ENCODE data around the gene MCCD1.

The MCCD1 gene

GRCh38 chr6:31544676-31545075 lies 15.9 kb downstream of the MCCD1 start:
- no peak for DNase-seq

- DNase-seq = no peak
Observed at GRCh38 chr6:31545291-31545690, 16.5 kb downstream of the MCCD1 start.

- DNase-seq = peak; percentile 87 to 89
Observed at GRCh38 chr6:31546339-31546957, 17.7 kb downstream of the MCCD1 start, which contains the start of gene ATP6V1G2. Gene ATP6V1G2, minus strand, starts transcription at chr6:31546608. Its CDS starts 49 bp downstream, at chr6:31546559.

GRCh38 chr6:31546958-31547726 lies 18.4 kb downstream of the MCCD1 start, which contains the start of gene NFKBIL1:
Gene NFKBIL1, plus strand, starts transcription at chr6:31547608. Its CDS starts 87 bp downstream, at chr6:31547695.
- DNase-seq = peak; percentile 94 to 95

GRCh38 chr6:31547727-31548543 lies 19.2 kb downstream of the MCCD1 start:
- DNase-seq = no peak

GRCh38 chr6:31548544-31548873 lies 19.7 kb downstream of the MCCD1 start:
- no peak for DNase-seq

- DNase-seq = peak; percentile 80
Observed at GRCh38 chr6:31551371-31551770, 22.6 kb downstream of the MCCD1 start.

GRCh38 chr6:31556307-31556706 lies 27.5 kb downstream of the MCCD1 start:
- no peak for DNase-seq

GRCh38 chr6:31557443-31558317 lies 28.9 kb downstream of the MCCD1 start:
- DNase-seq = no peak

GRCh38 chr6:31558318-31558625 lies 29.5 kb downstream of the MCCD1 start:
- DNase-seq = no peak

- peak; percentile 73 to 81 for DNase-seq
Observed at GRCh38 chr6:31558631-31559500, 30.1 kb downstream of the MCCD1 start.

GRCh38 chr6:31559606-31559957 lies 30.8 kb downstream of the MCCD1 start:
- DNase-seq = no peak

- DNase-seq = peak; percentile 64 to 77
Observed at GRCh38 chr6:31559958-31560696, 31.4 kb downstream of the MCCD1 start.

GRCh38 chr6:31560697-31561058 lies 31.9 kb downstream of the MCCD1 start:
- DNase-seq = no peak

- DNase-seq = peak; percentile 46 to 58
Observed at GRCh38 chr6:31567531-31568370, 39.0 kb downstream of the MCCD1 start.

- DNase-seq = peak; percentile 81 to 89
Observed at GRCh38 chr6:31568537-31568961, 39.8 kb downstream of the MCCD1 start.

GRCh38 chr6:31569861-31570536 lies 41.2 kb downstream of the MCCD1 start:
- DNase-seq = no peak

- DNase-seq = peak; percentile 79 to 82
Observed at GRCh38 chr6:31572041-31572911, 43.5 kb downstream of the MCCD1 start, which contains the start of gene LTA. Gene LTA, plus strand, starts transcription at chr6:31572289. Its CDS starts 454 bp downstream, at chr6:31572743.
